LNCaP clone FGC (cell line): ENCODE data around the gene KIRREL3.

ENCODE experiments used
- DNase-seq: peaks from one replicate; pipeline ENCODE4 v3.0.0-alpha.2; 2011; ENCODE audit warnings: low read depth
- H3K4me3 ChIP-seq: 2 replicates; pipeline ENCODE4 v1.5.1; 2011; ENCODE audit warnings: mild to moderate bottlenecking, low read depth, low read length, control low read depth
- CTCF ChIP-seq: IDR thresholded peaks from 2 replicates; pipeline ENCODE4 v1.5.1; 2012; ENCODE audit warnings: mild to moderate bottlenecking; ENCODE audit not compliant: control insufficient read depth, insufficient read depth; ENCODE audit errors: extremely low read depth

Gene KIRREL3

GRCh38 chr11:127000981-127001380 lies 411 bp upstream of the KIRREL3 start:
- no peak for DNase-seq
- H3K4me3 ChIP-seq = no peak overlapping the region
- TF ChIP-seq CTCF = no peak

- no peak for TF ChIP-seq CTCF
- H3K4me3 ChIP-seq = no peak overlapping the region
- DNase-seq = no peak
Observed at GRCh38 chr11:126999366-126999765, 1.2 kb downstream of the KIRREL3 start.

GRCh38 chr11:126997641-126998040 lies 2.9 kb downstream of the KIRREL3 start:
- DNase-seq = no peak
- no peak overlapping the region for H3K4me3 ChIP-seq
- TF ChIP-seq CTCF = no peak

- no peak for TF ChIP-seq CTCF
- no peak for DNase-seq
- H3K4me3 ChIP-seq = no peak overlapping the region
Observed at GRCh38 chr11:126997196-126997595, 3.4 kb downstream of the KIRREL3 start.

- DNase-seq = no peak
- H3K4me3 ChIP-seq = no peak overlapping the region
- no peak for TF ChIP-seq CTCF
Observed at GRCh38 chr11:126996036-126996804, 4.3 kb downstream of the KIRREL3 start.

GRCh38 chr11:126993599-126993998 lies 7.0 kb downstream of the KIRREL3 start:
- no peak for TF ChIP-seq CTCF
- H3K4me3 ChIP-seq = no peak overlapping the region
- DNase-seq = no peak

GRCh38 chr11:126992804-126993111 lies 7.8 kb downstream of the KIRREL3 start:
- no peak for TF ChIP-seq CTCF

More at GRCh38 chr11:126992804-126993111, 7.8 kb downstream of the KIRREL3 start:
- DNase-seq = no peak
- no peak overlapping the region for H3K4me3 ChIP-seq
